Immature natural killer cell (primary cell): ENCODE measurements around the gene TBC1D22A. TPM values are rescaled to one million over a fixed set of nuclear protein-coding genes. Genes with fewer than 3 reads are reported as not detected.
A peak's percentile ranks its signal among the peaks of the same experiment; 100 is the strongest.

Source experiments
- DNase-seq, 3 donors: peaks; one replicate each; pipeline ENCODE4 v3.0.0; 2022; ENCODE audit warnings: mixed read lengths in 1 of 3
- H3K27ac Mint-ChIP-seq, 6 donors: one replicate each; pipeline ENCODE4 v1.8.0; 2020; ENCODE audit warnings: mixed read lengths in 6 of 6, mild to moderate bottlenecking in 5 of 6, inconsistent platforms in 4 of 6, moderate library complexity in 3 of 6
- H3K27me3 Mint-ChIP-seq, 3 donors: one replicate each; pipeline ENCODE4 v1.8.0; 2020 to 2021; ENCODE audit warnings: low read depth in 3 of 3, mild to moderate bottlenecking in 3 of 3, mixed read lengths in 3 of 3, moderate library complexity in 3 of 3, inconsistent platforms in 1 of 3
- H3K36me3 Mint-ChIP-seq, 3 donors: one replicate each; pipeline ENCODE4 v1.8.0; 2020; ENCODE audit warnings: mixed read lengths in 3 of 3, inconsistent platforms in 2 of 3, mild to moderate bottlenecking in 2 of 3
- H3K4me1 Mint-ChIP-seq, 2 donors: one replicate each; pipeline ENCODE4 v1.8.0; 2020; ENCODE audit warnings: inconsistent platforms in 2 of 2, mild to moderate bottlenecking in 2 of 2, mixed read lengths in 2 of 2, moderate library complexity in 1 of 2
- H3K4me3 Mint-ChIP-seq, 5 donors: one replicate each; pipeline ENCODE4 v1.8.0; 2020; ENCODE audit warnings: mild to moderate bottlenecking in 5 of 5, mixed read lengths in 5 of 5, inconsistent platforms in 3 of 5, moderate library complexity in 3 of 5
- H3K9me3 Mint-ChIP-seq, 6 donors: one replicate each; pipeline ENCODE4 v1.8.0; 2020; ENCODE audit warnings: mild to moderate bottlenecking in 6 of 6, mixed read lengths in 6 of 6, inconsistent platforms in 4 of 6, moderate library complexity in 3 of 6
- polyA plus RNA-seq, 3 donors: library from polyadenylated mRNA; unstranded; fragments of 300-500 nt; fragmentation: Illumina TruSeq; gene quantifications; one replicate each; pipeline ENCODE4 v1.2.3, GENCODE V29; 2021

The TBC1D22A gene
- polyA plus RNA-seq, 3 donors from 2014 or later = 20.6 to 28.0 (median 24.0) TPM

GRCh38 chr22:46945481-46945880 is 183.0 kb downstream of the TBC1D22A start:
- H3K27me3 Mint-ChIP-seq = peaks cover 0 to 3% (median 2%) of the 10 kb centered on the region in 3 donors
- no peak overlapping the region for H3K4me3 Mint-ChIP-seq

GRCh38 chr22:46946383-46946962 is 184.0 kb downstream of the TBC1D22A start:
- Mint-ChIP-seq H3K4me1 (peaks cover 27 to 75% of the 10 kb centered on the region in 2 donors), H3K27me3 (peaks cover 0 to 3% (median 2%) of the 10 kb centered on the region in 3 donors), H3K9me3 (no peaks in the 10 kb centered on the region), H3K36me3 (peaks cover 9 to 10% (median 10%) of the 10 kb centered on the region in 3 donors), H3K27ac (peak overlapping the region in 1 of 6 donors; percentile 46), H3K4me3 (no peak overlapping the region)
- DNase-seq = no peak

More at GRCh38 chr22:46945481-46945880, 183.0 kb downstream of the TBC1D22A start:
- H3K4me1 Mint-ChIP-seq = peaks cover 27 to 70% of the 10 kb centered on the region in 2 donors
- H3K36me3 Mint-ChIP-seq = peaks cover 9 to 10% (median 10%) of the 10 kb centered on the region in 3 donors
- no peak for DNase-seq
- H3K27ac Mint-ChIP-seq = peak overlapping the region in 1 of 6 donors; percentile 46
- H3K9me3 Mint-ChIP-seq = no peaks in the 10 kb centered on the region

GRCh38 chr22:46947516-46948257 is 185.2 kb downstream of the TBC1D22A start:
- Mint-ChIP-seq H3K4me3 (no peak overlapping the region), H3K36me3 (peaks cover 9 to 10% (median 10%) of the 10 kb centered on the region in 3 donors), H3K27ac (peak overlapping the region in 4 of 6 donors; percentile 12 to 63 (median 44)), H3K9me3 (no peaks in the 10 kb centered on the region), H3K4me1 (peaks cover 23 to 79% of the 10 kb centered on the region in 2 donors), H3K27me3 (peaks cover 0 to 3% (median 3%) of the 10 kb centered on the region in 3 donors)
- DNase-seq = no peak

GRCh38 chr22:46948411-46949144 is 186.1 kb downstream of the TBC1D22A start:
- H3K27me3 Mint-ChIP-seq = peaks cover 0 to 5% (median 3%) of the 10 kb centered on the region in 3 donors
- H3K27ac Mint-ChIP-seq = no peak overlapping the region
- no peaks in the 10 kb centered on the region for H3K9me3 Mint-ChIP-seq
- H3K4me1 Mint-ChIP-seq = peaks cover 23 to 74% of the 10 kb centered on the region in 2 donors
- H3K4me3 Mint-ChIP-seq = no peak overlapping the region
- DNase-seq = no peak
- peaks cover 7 to 8% (median 8%) of the 10 kb centered on the region in 3 donors for H3K36me3 Mint-ChIP-seq

- no peak for DNase-seq
- Mint-ChIP-seq H3K27ac (no peak overlapping the region), H3K36me3 (peaks cover 3 to 5% (median 3%) of the 10 kb centered on the region in 3 donors), H3K4me3 (no peak overlapping the region), H3K27me3 (peaks cover 0 to 7% (median 3%) of the 10 kb centered on the region in 3 donors), H3K9me3 (no peaks in the 10 kb centered on the region), H3K4me1 (peaks cover 33 to 76% of the 10 kb centered on the region in 2 donors)
These were observed 188.9 kb downstream of the TBC1D22A start for GRCh38 chr22:46951350-46951749.

GRCh38 chr22:46951973-46952372 is 189.5 kb downstream of the TBC1D22A start:
- Mint-ChIP-seq H3K36me3 (peaks cover 3 to 5% (median 3%) of the 10 kb centered on the region in 3 donors), H3K4me3 (no peak overlapping the region), H3K27ac (no peak overlapping the region), H3K9me3 (no peaks in the 10 kb centered on the region), H3K27me3 (peaks cover 0 to 7% (median 3%) of the 10 kb centered on the region in 3 donors), H3K4me1 (peaks cover 36 to 78% of the 10 kb centered on the region in 2 donors)
- no peak for DNase-seq

- Mint-ChIP-seq H3K27ac (peak overlapping the region in 2 of 6 donors; percentile 16 to 43), H3K4me1 (peaks cover 37 to 62% of the 10 kb centered on the region in 2 donors)
- DNase-seq = no peak
These were observed 191.7 kb downstream of the TBC1D22A start for GRCh38 chr22:46953968-46954765.

GRCh38 chr22:46954781-46955180 is 192.3 kb downstream of the TBC1D22A start:
- H3K4me3 Mint-ChIP-seq = no peak overlapping the region
- DNase-seq = no peak
- peaks cover 3 to 9% (median 3%) of the 10 kb centered on the region in 3 donors for H3K27me3 Mint-ChIP-seq
- H3K4me1 Mint-ChIP-seq = peaks cover 36 to 56% of the 10 kb centered on the region in 2 donors
- peaks cover 0 to 7% (median 0%) of the 10 kb centered on the region in 3 donors for H3K36me3 Mint-ChIP-seq
- no peaks in the 10 kb centered on the region for H3K9me3 Mint-ChIP-seq
- H3K27ac Mint-ChIP-seq = no peak overlapping the region

More at GRCh38 chr22:46953968-46954765, 191.7 kb downstream of the TBC1D22A start:
- H3K27me3 Mint-ChIP-seq = peaks cover 3 to 9% (median 3%) of the 10 kb centered on the region in 3 donors
- H3K36me3 Mint-ChIP-seq = peaks cover 0 to 7% (median 3%) of the 10 kb centered on the region in 3 donors
- no peak overlapping the region for H3K4me3 Mint-ChIP-seq
- H3K9me3 Mint-ChIP-seq = no peaks in the 10 kb centered on the region

GRCh38 chr22:46956498-46957215 is 194.2 kb downstream of the TBC1D22A start:
- H3K27me3 Mint-ChIP-seq = peaks cover 2 to 9% (median 3%) of the 10 kb centered on the region in 3 donors
- peak overlapping the region in 4 of 5 donors; percentile 2 to 58 (median 26) for H3K4me3 Mint-ChIP-seq
- peak overlapping the region in 5 of 6 donors; percentile 63 to 85 (median 70) for H3K27ac Mint-ChIP-seq
- no peak for DNase-seq
- H3K36me3 Mint-ChIP-seq = peaks cover 0 to 2% (median 0%) of the 10 kb centered on the region in 3 donors
- peaks cover 36 to 49% of the 10 kb centered on the region in 2 donors for H3K4me1 Mint-ChIP-seq
- no peaks in the 10 kb centered on the region for H3K9me3 Mint-ChIP-seq

- Mint-ChIP-seq H3K9me3 (no peaks in the 10 kb centered on the region), H3K27me3 (peaks cover 2 to 9% (median 3%) of the 10 kb centered on the region in 3 donors), H3K36me3 (peaks cover 0 to 2% (median 0%) of the 10 kb centered on the region in 3 donors), H3K4me3 (no peak overlapping the region), H3K4me1 (peaks cover 37 to 49% of the 10 kb centered on the region in 2 donors), H3K27ac (peak overlapping the region in 1 of 6 donors; percentile 65)
- no peak for DNase-seq
These were observed 195.1 kb downstream of the TBC1D22A start for GRCh38 chr22:46957521-46957920.

- no peaks in the 10 kb centered on the region for H3K9me3 Mint-ChIP-seq
- DNase-seq = no peak
- peaks cover 0 to 2% (median 0%) of the 10 kb centered on the region in 3 donors for H3K36me3 Mint-ChIP-seq
- H3K27me3 Mint-ChIP-seq = peaks cover 0 to 6% (median 3%) of the 10 kb centered on the region in 3 donors
- peak overlapping the region in 1 of 6 donors; percentile 28 for H3K27ac Mint-ChIP-seq
- peaks cover 35 to 48% of the 10 kb centered on the region in 2 donors for H3K4me1 Mint-ChIP-seq
- no peak overlapping the region for H3K4me3 Mint-ChIP-seq
These were observed 195.7 kb downstream of the TBC1D22A start for GRCh38 chr22:46958191-46958590.

GRCh38 chr22:46958658-46959057 is 196.2 kb downstream of the TBC1D22A start:
- H3K27me3 Mint-ChIP-seq = peaks cover 0 to 6% (median 3%) of the 10 kb centered on the region in 3 donors
- no peak for DNase-seq
- peaks cover 32 to 46% of the 10 kb centered on the region in 2 donors for H3K4me1 Mint-ChIP-seq

More at GRCh38 chr22:46958658-46959057, 196.2 kb downstream of the TBC1D22A start:
- peaks cover 0 to 2% (median 0%) of the 10 kb centered on the region in 3 donors for H3K36me3 Mint-ChIP-seq
- no peaks in the 10 kb centered on the region for H3K9me3 Mint-ChIP-seq
- H3K27ac Mint-ChIP-seq = no peak overlapping the region
- H3K4me3 Mint-ChIP-seq = no peak overlapping the region
